Measurements from ENCODE around the gene OCIAD2.
"Not testable (repeated sequence)": the region's sequence is repeated elsewhere in the genome, so short reads cannot be mapped to it uniquely, and the experiment has no call there.

The OCIAD2 gene

GRCh38 chr4:48853604-48854394 is 52.8 kb downstream of the OCIAD2 start:
- TF ChIP-seq GATA1 (IDR thresholded peaks at IDR 0.05; ENCODE audit: low read depth, low read length) (no peak), POLR2A (IDR thresholded peaks at IDR 0.05; ENCODE audit: low read length) (no peak)

GRCh38 chr4:48851651-48852050 is 54.9 kb downstream of the OCIAD2 start:
- no peak for DNase-seq
- TF ChIP-seq GATA1 (IDR thresholded peaks at IDR 0.05; ENCODE audit: low read depth, low read length) (no peak), POLR2A (IDR thresholded peaks at IDR 0.05; ENCODE audit: low read length) (no peak)

More at GRCh38 chr4:48853604-48854394, 52.8 kb downstream of the OCIAD2 start:
- DNase-seq = peak; percentile 55 to 76

DNA sequence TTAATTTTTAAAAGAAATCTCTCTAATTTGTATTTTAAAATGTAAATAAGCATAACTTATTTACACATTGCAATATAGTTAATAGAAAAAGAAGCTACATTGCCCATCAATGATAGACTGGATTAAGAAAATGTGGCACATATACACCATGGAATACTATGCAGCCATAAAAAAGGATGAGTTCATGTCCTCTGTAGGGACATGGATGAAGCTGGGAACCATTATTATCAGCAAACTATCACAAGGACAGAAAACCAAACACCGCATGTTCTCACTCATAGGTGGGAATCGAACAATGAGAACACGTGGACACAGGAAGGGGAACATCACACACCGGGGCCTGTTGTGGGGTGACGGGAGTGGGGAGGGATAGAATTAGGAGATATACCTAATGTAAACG is 57.8 kb downstream of the OCIAD2 start:
- DNase-seq = not testable (repeated sequence)

GRCh38 chr4:48844843-48845242 is 61.7 kb downstream of the OCIAD2 start:
- no peak for DNase-seq
- TF ChIP-seq GATA1 (IDR thresholded peaks at IDR 0.05; ENCODE audit: low read depth, low read length) (no peak), POLR2A (IDR thresholded peaks at IDR 0.05; ENCODE audit: low read length) (no peak)

- TF ChIP-seq POLR2A (IDR thresholded peaks at IDR 0.05; ENCODE audit: low read length) = no peak
- TF ChIP-seq GATA1 (IDR thresholded peaks at IDR 0.05; ENCODE audit: low read depth, low read length) = no peak
- DNase-seq = no peak
These were observed 65.3 kb downstream of the OCIAD2 start for GRCh38 chr4:48841045-48841827.

GRCh38 chr4:48836658-48837057 is 69.9 kb downstream of the OCIAD2 start:
- TF ChIP-seq GATA1 (IDR thresholded peaks at IDR 0.05; ENCODE audit: low read depth, low read length) (no peak), POLR2A (IDR thresholded peaks at IDR 0.05; ENCODE audit: low read length) (no peak)
- no peak for DNase-seq

Data from erythroblast (primary cell).